Hepatic stellate cell (primary cell): ENCODE measurements around the gene ATAD3B.
A peak's percentile ranks its signal among the peaks of the same experiment; 100 is the strongest.
"Not testable (repeated sequence)": the region's sequence is repeated elsewhere in the genome, so short reads cannot be mapped to it uniquely, and the experiment has no call there.

ENCODE experiments used
- DNase-seq: peaks from one replicate; pipeline ENCODE4 v3.0.0; 2011; ENCODE audit warnings: low spot score

The ATAD3B gene

GRCh38 chr1:1432951-1433803 lies 38.4 kb upstream of the ATAD3B start:
- DNase-seq: peak; percentile 47

GRCh38 chr1:1433804-1434130 lies 37.8 kb upstream of the ATAD3B start:
- DNase-seq: peak; percentile 46

GRCh38 chr1:1434131-1434823 lies 37.3 kb upstream of the ATAD3B start:
- peak; percentile 19 for DNase-seq

- no peak for DNase-seq
Measured at GRCh38 chr1:1434824-1435105, 36.8 kb upstream of the ATAD3B start.

- DNase-seq: peak; percentile 83
Measured at GRCh38 chr1:1435106-1435903, 36.3 kb upstream of the ATAD3B start, which contains the start of gene VWA1. Gene VWA1 (plus strand): TSS chr1:1435690. CDS start chr1:1435749, 59 bp downstream.

GRCh38 chr1:1435911-1436629 lies 35.5 kb upstream of the ATAD3B start:
- no peak for DNase-seq

- peak; percentile 16 for DNase-seq
Measured at GRCh38 chr1:1436630-1437032, 34.9 kb upstream of the ATAD3B start.

GRCh38 chr1:1437033-1437903 lies 34.3 kb upstream of the ATAD3B start:
- DNase-seq: no peak

- peak; percentile 27 for DNase-seq
Measured at GRCh38 chr1:1437904-1438376, 33.6 kb upstream of the ATAD3B start.

GRCh38 chr1:1438531-1439381 lies 32.8 kb upstream of the ATAD3B start:
- no peak for DNase-seq

- DNase-seq: no peak
Measured at GRCh38 chr1:1439546-1440261, 31.9 kb upstream of the ATAD3B start.

- DNase-seq: peak; percentile 10
Measured at GRCh38 chr1:1440262-1441001, 31.1 kb upstream of the ATAD3B start.

GRCh38 chr1:1441002-1441888 lies 30.3 kb upstream of the ATAD3B start:
- peak; percentile 91 for DNase-seq

- DNase-seq: no peak
Measured at GRCh38 chr1:1442069-1442770, 29.3 kb upstream of the ATAD3B start.

GRCh38 chr1:1446631-1447030 lies 24.9 kb upstream of the ATAD3B start:
- DNase-seq: not testable (repeated sequence)

- DNase-seq: no peak
Measured at GRCh38 chr1:1449099-1449739, 22.3 kb upstream of the ATAD3B start, which contains the start of gene ATAD3C. Gene ATAD3C (plus strand): TSS chr1:1449689. CDS start chr1:1450684, 995 bp downstream.
